Activated CD4-positive, CD25-positive, alpha-beta regulatory T cell treated with anti-CD3 and anti-CD28 coated beads, Interleukin-2, amount 50 U/mL, for 24 hours (primary cell): ENCODE data around the gene GALNT2.
A peak's percentile ranks its signal among the peaks of the same experiment; 100 is the strongest.

Experiments
- ATAC-seq, 2 donors: fragments of 150-1000 bp; cut with Tn5 transposase; one replicate each; pipeline ENCODE4 v1.10.0; 2021; ENCODE audit warnings: mild to moderate bottlenecking in 1 of 2, moderate library complexity in 1 of 2

The GALNT2 gene

GRCh38 chr1:230097370-230097769, 30.3 kb downstream of the GALNT2 start:
- ATAC-seq = no peak

- no peak for ATAC-seq
These were observed 31.7 kb downstream of the GALNT2 start for GRCh38 chr1:230098723-230099122.

GRCh38 chr1:230099465-230099864, 32.4 kb downstream of the GALNT2 start:
- ATAC-seq = no peak

- ATAC-seq = no peak
These were observed 33.9 kb downstream of the GALNT2 start for GRCh38 chr1:230100932-230101331.

GRCh38 chr1:230101556-230101955, 34.5 kb downstream of the GALNT2 start:
- ATAC-seq = no peak

GRCh38 chr1:230102046-230102445, 35.0 kb downstream of the GALNT2 start:
- no peak for ATAC-seq

GRCh38 chr1:230102472-230102871, 35.4 kb downstream of the GALNT2 start:
- ATAC-seq = no peak

- peak in 1 of 2 donors; percentile 2 for ATAC-seq
These were observed 36.5 kb downstream of the GALNT2 start for GRCh38 chr1:230103306-230104173.

GRCh38 chr1:230104395-230105244, 37.6 kb downstream of the GALNT2 start:
- ATAC-seq = peak; percentile 93 to 94

- no peak for ATAC-seq
These were observed 38.3 kb downstream of the GALNT2 start for GRCh38 chr1:230105245-230105753.

GRCh38 chr1:230105754-230106625, 39.0 kb downstream of the GALNT2 start:
- ATAC-seq = no peak

GRCh38 chr1:230107941-230108340, 40.9 kb downstream of the GALNT2 start:
- no peak for ATAC-seq

- ATAC-seq = no peak
These were observed 41.5 kb downstream of the GALNT2 start for GRCh38 chr1:230108580-230108979.

GRCh38 chr1:230109066-230109465, 42.0 kb downstream of the GALNT2 start:
- ATAC-seq = no peak

GRCh38 chr1:230109895-230110667, 43.0 kb downstream of the GALNT2 start:
- ATAC-seq = peak; percentile 91 to 92

GRCh38 chr1:230110971-230111370, 43.9 kb downstream of the GALNT2 start:
- no peak for ATAC-seq

- ATAC-seq = no peak
These were observed 45.2 kb downstream of the GALNT2 start for GRCh38 chr1:230112131-230112701.

- ATAC-seq = no peak
These were observed 45.7 kb downstream of the GALNT2 start for GRCh38 chr1:230112782-230113181.

- ATAC-seq = no peak
These were observed 46.2 kb downstream of the GALNT2 start for GRCh38 chr1:230113235-230113592.

- ATAC-seq = no peak
These were observed 46.7 kb downstream of the GALNT2 start for GRCh38 chr1:230113593-230114236.

- no peak for ATAC-seq
These were observed 47.2 kb downstream of the GALNT2 start for GRCh38 chr1:230114237-230114651.
